Panc1 (cell line): ENCODE data around the gene RPL41.

Source experiments
- CTCF ChIP-seq: fragments of 450-650 bp; IDR thresholded peaks from 2 replicates; pipeline ENCODE4 v1.5.1; 2017; ENCODE audit warnings: mild to moderate bottlenecking
- POLR2AphosphoS5 ChIP-seq: IDR thresholded peaks from 2 replicates; pipeline ENCODE4 v1.6.1; 2012; ENCODE audit warnings: mild to moderate bottlenecking, low read depth, low read length, moderate library complexity

DNA sequence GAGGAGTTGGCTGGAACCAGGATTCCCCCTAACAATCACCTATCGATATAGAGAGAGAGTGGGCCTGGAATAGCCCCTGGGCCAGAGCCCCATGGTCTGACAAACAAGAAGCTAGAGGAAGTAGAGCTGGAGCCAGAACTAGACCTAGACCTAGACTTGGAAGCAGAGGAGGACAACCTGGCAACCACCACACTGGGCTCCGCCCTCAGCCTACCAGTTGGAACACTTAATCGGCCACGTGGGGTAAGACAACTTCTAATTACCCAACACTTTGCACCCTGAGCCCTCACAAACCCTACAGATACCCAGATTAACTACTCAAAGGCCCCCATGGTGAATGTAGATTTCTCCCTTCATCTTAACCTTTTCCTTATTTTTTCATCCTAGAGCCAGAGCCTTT is 16.6 kb upstream of the RPL41 start:
- no peak for TF ChIP-seq CTCF
- TF ChIP-seq POLR2AphosphoS5: no peak
